HCT116 (cell line): ENCODE results near the gene LAMTOR3.

Source experiments
- CTCF ChIP-seq, 3 experiments: fragments of 200-600 bp in 1 of 3; sonication (generic) in 1 of 3; IDR thresholded peaks in 2 of 3; conservative IDR thresholded peaks in 1 of 3; 2 replicates each; pipeline ENCODE4 v1.5.1; 2012 to 2017; ENCODE audit warnings: low read depth in 2 of 3, low read length in 2 of 3, antibody characterized with exemption in 1 of 3, borderline replicate concordance in 1 of 3, control low read depth in 1 of 3, mild to moderate bottlenecking in 1 of 3, mixed read lengths in 1 of 3, mixed run types in 1 of 3, moderate library complexity in 1 of 3; ENCODE audit not compliant: insufficient read depth in 1 of 3
- EGR1 ChIP-seq: IDR thresholded peaks from 2 replicates; pipeline ENCODE4 v1.6.1; 2012; ENCODE audit warnings: low read depth
- EZH2 ChIP-seq: fragments of 200-600 bp; sonication (generic); IDR thresholded peaks from 2 replicates; pipeline ENCODE4 v1.6.1; 2017; ENCODE audit warnings: antibody characterized with exemption, mixed run types
- EZH2phosphoT487 ChIP-seq: fragments of 200-600 bp; IDR thresholded peaks from 2 replicates; pipeline ENCODE4 v1.6.1; 2018; ENCODE audit warnings: antibody characterized with exemption, borderline replicate concordance
- POLR2A ChIP-seq: IDR thresholded peaks from 2 replicates; pipeline ENCODE4 v1.7.0; 2011; ENCODE audit warnings: borderline replicate concordance; ENCODE audit not compliant: insufficient read depth, insufficient read length; ENCODE audit errors: extremely low read depth
- POLR2AphosphoS5 ChIP-seq: IDR thresholded peaks from 2 replicates; pipeline ENCODE4 v1.6.1; 2011; ENCODE audit warnings: mild to moderate bottlenecking, low read depth, low read length, moderate library complexity
- RAD21 ChIP-seq: IDR thresholded peaks from 2 replicates; pipeline ENCODE4 v1.6.1; 2012; ENCODE audit warnings: low read depth, mild to moderate bottlenecking
- SRF ChIP-seq: IDR thresholded peaks from 2 replicates; pipeline ENCODE4 v1.6.1; 2012; ENCODE audit warnings: low read depth
- TCF7L2 ChIP-seq: IDR thresholded peaks from 2 replicates; pipeline ENCODE4 v1.7.0; 2011; ENCODE audit warnings: borderline replicate concordance, inconsistent platforms; ENCODE audit not compliant: insufficient read depth, insufficient read length; ENCODE audit errors: extremely low read depth
- ZBTB33 ChIP-seq: IDR thresholded peaks from 2 replicates; pipeline ENCODE4 v1.6.1; 2011; ENCODE audit warnings: mild to moderate bottlenecking, low read length, moderate library complexity; ENCODE audit not compliant: insufficient replicate concordance; ENCODE audit errors: extremely low read depth

- TF ChIP-seq TCF7L2 = no peak
- no peak for TF ChIP-seq POLR2A
- TF ChIP-seq EZH2 = no peak
- no peak for TF ChIP-seq CTCF (IDR thresholded peaks at IDR 0.05 in 2 of 3, conservative IDR thresholded peaks at IDR 0.05 in 1 of 3; ENCODE audit: borderline replicate concordance in 1 of 3, insufficient read depth in 1 of 3, low read depth in 2 of 3, low read length in 2 of 3)
- TF ChIP-seq POLR2AphosphoS5 = no peak
- no peak for TF ChIP-seq RAD21
- TF ChIP-seq ZBTB33 = no peak
- TF ChIP-seq SRF = no peak
- no peak for TF ChIP-seq EGR1
- no peak for TF ChIP-seq EZH2phosphoT487
Observed at GRCh38 chr4:99859618-99860017, 34.6 kb downstream of the LAMTOR3 start.
